ENCODE measurements around the gene UBR1. TPM values are rescaled to one million over a fixed set of nuclear protein-coding genes. Genes with fewer than 3 reads are reported as not detected.
A peak's percentile ranks its signal among the peaks of the same experiment; 100 is the strongest.

The UBR1 gene
- total RNA-seq, 1 donor from 2014 or later, result 32.5 TPM

DNA sequence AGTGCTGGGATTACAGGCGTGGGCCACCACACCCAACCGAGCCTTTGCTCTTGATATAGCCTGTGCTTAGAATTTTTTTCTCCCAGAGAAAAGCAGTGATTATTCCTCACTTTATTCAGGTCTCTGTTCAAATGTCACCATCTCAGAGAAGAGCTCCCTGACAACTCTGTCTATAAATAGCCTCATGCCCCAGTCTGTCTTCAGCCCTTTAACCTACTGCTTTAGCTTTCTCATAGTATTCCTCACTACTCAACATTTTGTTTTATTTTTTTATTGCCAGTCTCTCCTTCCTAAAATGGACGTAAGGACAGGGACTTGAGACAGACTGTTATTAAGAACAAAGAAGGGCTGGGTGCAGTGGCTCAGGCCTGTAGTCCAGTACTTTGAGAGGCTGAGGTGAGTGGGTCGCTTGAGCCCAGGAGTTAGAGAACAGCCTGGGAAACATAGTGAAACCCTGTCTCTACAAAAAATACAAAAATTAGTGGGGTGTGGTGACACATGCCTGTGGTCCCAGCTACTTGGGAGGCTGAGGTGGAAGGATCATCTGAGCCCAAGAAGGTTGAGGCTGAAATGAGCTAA, 106.5 kb downstream of the UBR1 start:
- no peaks in the 10 kb centered on the region for H3K27me3 ChIP-seq (ENCODE audit: low read depth)
- no peak overlapping the region for H3K4me3 ChIP-seq
- H3K27ac ChIP-seq, result no peak overlapping the region
- no peaks in the 10 kb centered on the region for H3K9me3 ChIP-seq
- DNase-seq (no peak), ATAC-seq (no peak)
- TF ChIP-seq, protein P1, sequence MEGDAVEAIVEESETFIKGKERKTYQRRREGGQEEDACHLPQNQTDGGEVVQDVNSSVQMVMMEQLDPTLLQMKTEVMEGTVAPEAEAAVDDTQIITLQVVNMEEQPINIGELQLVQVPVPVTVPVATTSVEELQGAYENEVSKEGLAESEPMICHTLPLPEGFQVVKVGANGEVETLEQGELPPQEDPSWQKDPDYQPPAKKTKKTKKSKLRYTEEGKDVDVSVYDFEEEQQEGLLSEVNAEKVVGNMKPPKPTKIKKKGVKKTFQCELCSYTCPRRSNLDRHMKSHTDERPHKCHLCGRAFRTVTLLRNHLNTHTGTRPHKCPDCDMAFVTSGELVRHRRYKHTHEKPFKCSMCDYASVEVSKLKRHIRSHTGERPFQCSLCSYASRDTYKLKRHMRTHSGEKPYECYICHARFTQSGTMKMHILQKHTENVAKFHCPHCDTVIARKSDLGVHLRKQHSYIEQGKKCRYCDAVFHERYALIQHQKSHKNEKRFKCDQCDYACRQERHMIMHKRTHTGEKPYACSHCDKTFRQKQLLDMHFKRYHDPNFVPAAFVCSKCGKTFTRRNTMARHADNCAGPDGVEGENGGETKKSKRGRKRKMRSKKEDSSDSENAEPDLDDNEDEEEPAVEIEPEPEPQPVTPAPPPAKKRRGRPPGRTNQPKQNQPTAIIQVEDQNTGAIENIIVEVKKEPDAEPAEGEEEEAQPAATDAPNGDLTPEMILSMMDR (IDR thresholded peaks at IDR 0.05), result no peak
- peaks cover 75% of the 10 kb centered on the region for H3K36me3 ChIP-seq
- intact Hi-C loops (cut with DNase I), result no loop called here
- H3K4me1 ChIP-seq, result no peaks in the 10 kb centered on the region

DNA sequence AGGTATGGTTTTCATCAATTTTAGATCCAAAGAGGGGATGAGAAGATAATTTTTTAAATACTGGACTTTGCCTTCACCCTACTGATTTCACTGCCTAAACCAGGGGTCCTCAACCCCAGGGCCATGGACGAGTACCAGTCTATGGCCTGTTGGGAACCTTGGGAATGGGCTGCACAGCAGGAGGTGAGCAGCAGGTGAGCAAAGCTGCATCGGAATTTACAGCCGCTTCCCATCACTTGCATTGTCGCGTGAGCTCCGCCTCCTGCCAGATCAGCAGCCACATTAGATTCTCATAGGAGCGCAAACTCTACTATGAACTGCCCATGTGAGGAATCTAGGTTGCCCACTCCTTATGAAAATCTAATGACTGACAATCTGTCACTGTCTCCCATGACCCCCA, 109.0 kb downstream of the UBR1 start:
- Histone ChIP-seq H3K36me3 (peaks cover 76% of the 10 kb centered on the region), H3K9me3 (no peaks in the 10 kb centered on the region), H3K27me3 (ENCODE audit: low read depth) (no peaks in the 10 kb centered on the region), H3K4me1 (no peaks in the 10 kb centered on the region), H3K4me3 (no peak overlapping the region), H3K27ac (no peak overlapping the region)
- DNase-seq (no peak), ATAC-seq (no peak)
- TF ChIP-seq, protein P1 (IDR thresholded peaks at IDR 0.05), result no peak
- intact Hi-C loops (cut with DNase I), result no loop called here

DNA sequence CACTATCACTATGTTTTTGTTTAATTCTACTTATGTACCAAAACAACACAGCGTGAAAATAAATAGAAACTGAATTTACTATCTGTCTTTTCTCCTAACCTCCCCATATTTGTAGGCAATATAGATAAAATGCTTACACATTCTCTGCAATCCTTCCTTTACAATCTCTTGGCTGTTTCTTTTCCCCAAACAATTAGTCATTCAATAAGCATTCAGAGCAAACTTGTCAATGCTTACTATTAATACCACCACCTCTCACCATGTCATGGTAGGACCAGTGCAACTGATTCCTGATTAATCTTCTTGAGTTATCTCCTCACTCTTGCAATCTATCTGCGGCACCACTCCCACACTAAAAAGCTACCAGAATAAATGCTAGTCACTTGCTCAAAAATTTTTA, 111.3 kb downstream of the UBR1 start:
- Histone ChIP-seq H3K4me1 (no peaks in the 10 kb centered on the region), H3K4me3 (no peak overlapping the region), H3K27me3 (ENCODE audit: low read depth) (no peaks in the 10 kb centered on the region), H3K9me3 (no peaks in the 10 kb centered on the region), H3K36me3 (peaks cover 84% of the 10 kb centered on the region), H3K27ac (no peak overlapping the region)
- DNase-seq, result no peak
- no peak for ATAC-seq
- TF ChIP-seq, protein P1 (IDR thresholded peaks at IDR 0.05), result no peak
- intact Hi-C loops (cut with DNase I), result no loop called here

GRCh38 chr15:42992626-42993025, 113.2 kb downstream of the UBR1 start:
- Histone ChIP-seq H3K27me3 (ENCODE audit: low read depth) (no peaks in the 10 kb centered on the region), H3K36me3 (peaks cover 86% of the 10 kb centered on the region), H3K4me1 (no peaks in the 10 kb centered on the region), H3K4me3 (no peak overlapping the region), H3K9me3 (no peaks in the 10 kb centered on the region), H3K27ac (no peak overlapping the region)
- intact Hi-C loops (cut with DNase I), result no loop called here
- ATAC-seq (no peak), DNase-seq (no peak)
- TF ChIP-seq, protein P1 (IDR thresholded peaks at IDR 0.05), result no peak

DNA sequence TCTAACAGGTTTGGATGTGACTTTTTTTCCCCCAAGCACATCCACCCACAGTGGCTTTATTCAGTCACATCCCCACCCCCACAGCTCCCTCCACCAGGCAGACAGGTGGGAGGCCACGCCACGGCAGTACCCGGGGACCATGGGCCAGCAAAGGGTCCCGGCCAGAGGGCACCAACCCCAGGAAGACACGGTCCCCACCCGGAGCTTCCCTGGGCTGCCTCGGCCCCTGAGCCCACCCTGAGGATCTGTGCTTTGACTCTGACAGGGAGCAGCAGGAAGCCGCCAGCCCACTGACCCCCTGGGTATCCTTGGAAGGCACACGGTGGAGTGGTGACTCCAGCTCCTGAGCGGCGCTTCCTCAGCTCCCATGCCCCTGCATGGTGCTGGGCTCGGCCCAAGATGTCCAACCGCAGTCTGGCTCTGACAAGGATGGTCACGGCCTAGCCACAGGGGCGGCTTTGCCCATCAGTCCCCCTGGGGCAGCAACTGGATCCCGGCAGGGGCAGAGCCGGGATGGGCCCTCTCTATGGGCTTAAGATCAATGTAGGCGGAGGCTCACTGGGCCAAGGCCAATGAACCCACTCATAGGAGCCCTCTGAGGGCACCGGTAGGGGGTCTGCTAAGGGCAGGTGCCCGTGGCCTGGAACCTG, 119.0 kb downstream of the UBR1 start:
- TF ChIP-seq, protein P1 (IDR thresholded peaks at IDR 0.05), result no peak
- DNase-seq, result no peak

More for the DNA sequence above, 119.0 kb downstream of the UBR1 start:
- no peak overlapping the region for H3K27ac ChIP-seq
- H3K4me3 ChIP-seq, result no peak overlapping the region
- intact Hi-C loops (cut with DNase I), result no loop called here
- peak in 1 of 2 donors; percentile 32 for ATAC-seq
- peaks cover 87% of the 10 kb centered on the region for H3K36me3 ChIP-seq
- H3K27me3 ChIP-seq (ENCODE audit: low read depth), result no peaks in the 10 kb centered on the region
- no peaks in the 10 kb centered on the region for H3K4me1 ChIP-seq
- H3K9me3 ChIP-seq, result no peaks in the 10 kb centered on the region
